Colon (tissue), 2 donors: Measurements from ENCODE around the gene SPON2.

Experiments used
- FAIRE-seq: peaks from 2 replicates; lab custom pipeline; 2012; peaks lifted over from hg19 to GRCh38; lab: Jason Lieb, UNC
- donor health status: control.
- donor health status: control.

The SPON2 gene

DNA sequence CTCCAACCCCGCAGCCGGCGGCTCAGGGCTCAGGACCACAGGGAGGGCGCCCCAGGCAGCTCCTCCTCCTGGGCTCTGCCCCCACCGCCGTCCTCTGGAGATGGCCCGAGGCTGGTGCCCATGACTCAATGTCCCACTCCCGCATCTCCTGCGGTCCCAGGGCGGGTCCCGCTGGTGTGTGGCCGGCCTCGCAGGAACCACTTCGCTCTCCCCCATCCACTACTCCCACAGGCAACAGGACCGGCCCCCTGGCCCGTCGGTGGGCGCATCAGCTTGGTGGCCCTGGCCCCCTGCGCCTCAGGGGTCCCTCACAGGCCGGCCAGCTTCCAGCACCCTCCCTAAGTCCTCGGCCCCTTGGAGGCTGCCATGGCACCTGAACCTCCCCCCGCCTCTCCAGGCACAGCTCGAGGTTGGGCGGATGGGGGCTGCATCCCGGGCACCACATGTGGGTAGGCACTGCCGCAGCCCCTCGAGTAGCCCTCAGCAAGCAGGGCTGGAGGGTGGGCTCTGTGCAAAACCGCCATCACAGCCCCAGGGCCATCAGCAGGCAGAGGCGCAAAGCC lies 22.8 kb upstream of the SPON2 start:
- no peak for FAIRE-seq

DNA sequence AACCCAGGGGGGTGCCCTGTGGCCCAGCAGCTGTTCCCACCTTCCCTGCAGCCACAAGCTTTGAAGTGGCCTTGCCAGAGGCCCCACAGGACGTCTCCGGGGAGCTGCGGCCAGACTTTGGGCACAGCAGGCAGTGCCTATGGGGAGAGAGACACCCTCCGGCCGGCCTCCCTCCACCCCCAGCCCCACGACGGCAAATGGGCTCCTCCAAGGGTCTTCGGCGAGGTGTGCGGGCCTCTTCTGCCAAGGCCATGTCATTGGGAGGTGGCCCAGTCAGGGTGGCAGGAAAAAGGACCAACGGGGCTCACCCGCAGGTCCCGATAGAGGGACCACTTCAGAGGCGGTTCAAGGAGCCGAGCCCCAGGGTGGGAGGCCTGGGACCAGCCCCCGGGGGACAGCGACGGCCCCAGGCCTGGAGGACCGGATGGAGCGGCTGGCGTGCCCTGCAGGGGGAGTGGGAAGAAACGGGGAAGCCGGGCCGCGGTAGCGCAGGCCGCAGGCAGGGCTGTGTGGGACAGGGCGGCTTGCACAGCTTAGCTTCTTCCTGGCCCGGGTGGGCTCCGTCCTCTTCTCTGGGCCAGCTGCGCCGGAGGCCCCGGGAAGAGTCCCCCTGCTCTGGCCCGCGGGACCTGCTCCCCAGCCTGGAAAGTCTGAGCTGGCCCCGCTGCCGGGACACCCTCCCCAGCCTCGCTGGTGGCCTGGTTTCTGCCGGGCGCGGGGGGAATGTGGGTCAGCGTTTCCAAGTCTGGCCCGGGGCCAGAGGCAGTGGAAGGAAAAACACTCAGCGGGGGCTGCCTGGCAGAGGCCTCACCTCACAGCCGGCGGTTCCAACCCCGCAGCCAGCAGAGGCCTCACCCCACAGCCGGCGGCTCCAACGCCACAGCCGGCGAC lies 21.9 kb upstream of the SPON2 start:
- FAIRE-seq, result no peak

DNA sequence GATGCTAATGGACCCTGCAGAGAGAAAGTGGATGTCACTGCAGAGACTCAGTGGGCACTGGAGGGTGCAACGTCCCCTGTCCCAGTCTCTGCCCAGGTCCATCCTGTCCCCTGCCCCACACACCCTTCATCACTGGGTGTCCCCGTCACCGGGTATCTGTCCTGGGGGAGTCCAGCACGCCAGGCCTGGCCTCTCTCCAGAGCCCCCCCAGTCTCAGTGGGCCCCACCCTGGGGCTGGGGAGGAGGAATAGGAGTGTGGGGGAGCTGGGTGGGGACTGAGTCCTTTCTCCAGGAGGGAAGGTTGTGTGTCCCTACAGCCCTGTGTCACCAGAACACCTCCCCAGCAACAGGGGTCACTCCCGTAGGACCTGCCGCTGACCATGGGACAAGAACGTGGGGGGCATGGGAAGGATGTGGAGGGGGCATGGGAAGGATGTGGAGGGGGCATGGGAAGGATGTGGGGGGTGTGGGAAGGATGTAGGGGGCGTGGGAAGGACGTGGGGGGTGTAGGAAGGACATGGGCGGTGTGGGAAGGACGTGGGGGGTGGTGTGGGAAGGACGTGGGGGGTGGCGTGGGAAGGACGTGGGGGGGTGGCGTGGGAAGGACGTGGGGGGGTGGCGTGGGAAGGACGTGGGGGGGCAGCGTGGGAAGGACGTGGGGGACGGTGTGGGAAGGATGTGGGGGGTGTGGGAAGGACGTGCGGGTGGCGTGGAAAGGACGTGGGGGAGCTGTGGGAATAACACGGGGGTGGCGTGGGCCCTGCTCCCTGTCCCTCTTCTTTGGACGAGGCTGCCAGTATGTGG lies 21.0 kb upstream of the SPON2 start:
- FAIRE-seq, result no peak

DNA sequence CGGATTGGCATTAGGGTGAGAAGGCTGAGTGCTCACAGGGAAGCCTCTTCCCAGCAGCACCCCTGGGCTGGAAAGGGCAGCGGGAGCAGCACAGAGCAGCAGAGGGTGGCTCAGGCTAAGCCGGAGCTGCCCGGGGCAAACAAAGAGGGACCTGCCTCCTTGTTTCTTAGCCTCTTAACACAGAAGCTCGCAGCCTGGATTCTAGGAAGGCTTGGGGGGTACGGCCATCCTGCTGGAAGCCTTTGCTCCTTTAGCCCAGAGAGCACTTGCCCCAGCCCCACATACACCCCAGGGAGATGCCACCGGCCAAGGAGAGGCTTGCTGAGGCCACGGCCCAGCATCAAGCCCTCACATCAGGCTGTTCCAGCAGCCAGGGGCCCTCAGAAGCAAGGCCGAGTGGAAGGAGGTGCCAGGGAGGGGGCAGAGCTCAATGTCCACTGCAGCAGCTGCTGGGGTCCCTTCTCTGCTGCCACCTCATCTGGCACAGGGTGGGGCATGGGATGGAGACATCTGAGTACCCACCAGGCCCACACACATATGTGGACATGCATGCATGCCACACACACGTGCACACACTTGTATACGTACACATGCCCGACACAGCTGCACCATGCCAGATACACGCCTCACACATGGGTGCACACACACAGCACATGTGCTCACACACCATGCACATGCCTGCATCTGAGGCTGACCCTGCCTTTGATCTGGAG lies 20.3 kb upstream of the SPON2 start:
- no peak for FAIRE-seq

DNA sequence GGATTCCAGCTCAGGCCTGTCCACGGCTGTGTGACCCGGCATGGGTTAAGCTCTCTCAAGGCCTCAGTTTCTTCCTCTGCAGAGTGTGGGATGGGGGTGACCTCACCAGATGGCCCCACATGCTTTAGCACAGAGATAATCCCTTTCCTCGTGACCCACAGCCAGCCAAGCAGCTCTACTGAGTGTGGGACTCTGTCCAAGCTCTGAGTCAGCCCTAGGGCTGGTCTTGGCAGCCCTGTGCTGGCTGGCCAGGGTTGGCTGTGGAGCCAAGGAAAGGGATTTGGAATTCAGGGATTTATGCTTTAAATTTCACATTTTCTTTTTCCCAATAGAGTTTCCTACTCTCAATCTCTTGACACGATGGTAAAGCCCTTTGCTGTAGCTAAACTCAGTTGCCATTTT lies 19.7 kb upstream of the SPON2 start:
- no peak for FAIRE-seq

DNA sequence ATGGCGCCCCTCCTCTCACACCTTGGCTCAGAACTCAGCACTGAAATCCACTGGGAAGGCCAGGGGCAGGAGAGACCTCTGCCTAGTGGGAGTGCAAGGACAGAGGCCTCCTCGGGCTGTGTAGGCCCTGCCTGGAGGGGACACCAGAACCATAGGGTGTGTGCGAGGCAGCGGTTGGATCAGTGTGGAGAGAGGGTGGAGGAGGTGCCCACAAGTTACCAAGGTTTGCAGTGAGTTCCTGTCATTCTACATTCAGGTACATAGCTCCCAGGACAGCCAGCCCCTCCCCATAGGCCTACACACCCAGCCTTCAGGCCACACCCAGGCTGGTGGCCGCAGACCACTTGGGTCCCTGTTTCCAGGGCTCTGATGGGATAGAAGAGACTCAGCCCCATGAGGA lies 19.2 kb upstream of the SPON2 start:
- no peak for FAIRE-seq

DNA sequence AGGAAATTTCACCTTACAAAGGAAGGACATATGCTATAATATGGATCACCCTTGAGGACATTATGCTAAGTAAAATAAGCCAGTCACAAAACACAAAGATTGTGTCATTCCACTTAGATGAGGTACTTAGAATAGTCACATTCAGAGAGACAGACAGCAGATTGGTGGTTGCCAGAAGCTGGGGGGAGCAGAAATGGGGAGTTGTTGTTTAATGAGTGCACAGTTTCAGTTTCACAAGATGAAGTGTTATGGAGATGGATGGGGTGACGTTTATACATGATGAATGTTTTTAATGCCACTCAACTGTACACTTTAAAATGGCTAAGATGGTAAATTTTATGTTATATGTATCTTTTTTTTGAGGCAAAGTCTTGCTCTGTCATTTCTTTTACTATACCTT lies 14.8 kb upstream of the SPON2 start:
- no peak for FAIRE-seq

DNA sequence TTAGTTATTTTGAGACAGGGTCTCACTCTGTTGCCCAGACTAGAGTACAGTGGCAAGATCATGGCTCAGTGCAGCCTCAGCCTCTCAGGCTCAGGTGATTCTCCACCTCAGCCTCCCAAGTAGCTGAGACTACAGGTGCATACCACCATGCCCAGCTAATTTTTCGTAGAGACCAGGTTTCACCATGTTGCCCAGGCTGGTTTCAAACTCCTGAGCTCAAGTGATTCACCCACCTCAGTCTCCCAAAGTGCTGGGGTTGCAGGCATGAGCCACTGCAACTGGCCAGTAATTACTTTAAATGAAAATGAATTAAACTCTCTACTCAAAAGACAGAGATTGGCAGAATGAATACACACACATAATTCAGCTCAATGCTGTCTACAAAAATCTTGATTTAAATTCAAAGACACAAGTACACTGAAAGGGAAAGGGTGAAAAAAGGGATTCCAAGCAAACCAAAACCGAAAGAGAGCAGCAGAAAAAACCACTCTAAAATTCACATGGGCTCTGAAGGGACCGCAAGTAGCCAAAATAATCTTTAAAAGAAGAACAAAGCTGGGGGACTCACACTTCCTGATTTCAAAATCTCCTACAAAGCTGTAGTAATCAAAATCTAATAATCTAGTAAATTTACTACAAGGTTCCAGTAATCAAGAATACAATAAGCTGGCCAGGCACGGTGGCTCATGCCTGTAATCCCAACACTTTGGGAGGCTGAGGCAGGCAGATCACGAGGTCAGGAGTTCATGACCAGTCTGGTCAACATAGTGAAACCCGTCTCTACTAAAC lies 11.8 kb upstream of the SPON2 start:
- FAIRE-seq, result no peak

DNA sequence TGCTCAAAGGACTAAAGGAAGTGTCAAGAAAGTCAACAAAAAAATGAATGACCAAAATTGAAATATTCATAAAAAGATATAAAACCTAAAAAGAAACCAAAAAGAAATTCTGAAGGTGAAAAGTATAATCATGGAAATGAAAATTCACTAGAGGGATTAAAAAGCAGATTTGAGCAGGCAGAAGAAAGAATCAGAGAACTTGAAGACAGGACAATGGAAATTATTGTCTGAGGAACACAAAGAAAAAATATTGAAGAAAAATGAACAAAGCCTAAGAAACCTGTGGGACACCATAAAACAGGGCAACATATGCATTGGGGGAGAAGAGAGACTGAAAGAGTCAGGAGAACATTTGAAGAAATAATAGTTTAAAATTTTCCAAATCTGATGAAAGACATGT lies 9.9 kb upstream of the SPON2 start:
- FAIRE-seq, result no peak

DNA sequence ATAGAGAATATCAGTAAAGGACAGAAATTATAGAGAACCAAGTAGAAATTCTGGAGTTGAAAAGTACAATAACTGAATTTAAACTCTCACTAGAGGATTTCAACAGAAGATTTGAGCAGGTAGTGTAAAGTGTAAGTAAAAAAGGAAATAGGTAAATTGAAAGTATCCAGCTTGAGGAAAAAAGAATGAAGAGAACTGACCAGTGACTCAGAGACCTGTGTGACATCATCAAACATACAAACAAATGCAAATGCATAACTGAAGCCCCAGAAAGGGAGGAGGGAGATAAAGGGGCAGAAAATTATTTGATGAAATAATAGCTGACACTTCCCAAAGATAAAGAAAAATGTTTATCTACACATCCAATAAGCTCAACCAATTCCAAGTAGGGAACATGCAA lies 8.3 kb upstream of the SPON2 start:
- no peak for FAIRE-seq

DNA sequence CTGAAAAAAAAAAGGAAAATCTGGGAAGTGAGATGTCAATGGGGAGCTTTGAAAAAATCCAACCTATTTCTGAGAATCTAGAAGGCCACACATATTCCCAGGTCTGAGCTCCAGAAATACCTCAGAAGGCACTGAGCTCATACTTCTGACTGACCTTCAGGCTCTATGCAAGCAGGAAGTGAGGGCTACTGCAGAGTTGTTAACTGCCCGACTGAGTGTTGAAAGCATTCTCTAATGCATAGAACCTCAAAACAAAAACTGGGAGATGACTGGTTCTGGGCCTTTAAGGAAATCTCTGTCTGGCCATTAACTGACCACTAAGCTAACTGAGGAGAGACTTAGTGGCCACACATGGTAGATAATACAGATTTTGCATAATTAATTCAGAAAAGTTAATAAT lies 7.6 kb upstream of the SPON2 start:
- no peak for FAIRE-seq

DNA sequence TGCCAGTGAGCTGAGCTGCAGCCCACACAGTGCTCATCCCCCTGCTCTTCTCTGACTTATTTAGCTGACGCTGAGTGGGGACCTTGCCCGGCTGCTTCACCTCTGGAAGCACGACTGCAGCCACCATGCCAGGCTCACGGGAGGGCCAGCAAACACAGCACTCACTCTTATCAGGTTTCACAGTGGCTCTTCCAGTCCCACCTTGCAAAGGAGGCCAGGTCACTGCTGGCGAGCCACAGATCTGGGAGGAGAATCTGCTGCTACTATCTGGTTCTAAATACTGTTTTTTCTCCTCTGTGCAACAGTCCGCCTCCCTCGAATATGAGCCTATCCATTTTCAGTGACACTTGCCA lies 6.7 kb upstream of the SPON2 start:
- no peak for FAIRE-seq

DNA sequence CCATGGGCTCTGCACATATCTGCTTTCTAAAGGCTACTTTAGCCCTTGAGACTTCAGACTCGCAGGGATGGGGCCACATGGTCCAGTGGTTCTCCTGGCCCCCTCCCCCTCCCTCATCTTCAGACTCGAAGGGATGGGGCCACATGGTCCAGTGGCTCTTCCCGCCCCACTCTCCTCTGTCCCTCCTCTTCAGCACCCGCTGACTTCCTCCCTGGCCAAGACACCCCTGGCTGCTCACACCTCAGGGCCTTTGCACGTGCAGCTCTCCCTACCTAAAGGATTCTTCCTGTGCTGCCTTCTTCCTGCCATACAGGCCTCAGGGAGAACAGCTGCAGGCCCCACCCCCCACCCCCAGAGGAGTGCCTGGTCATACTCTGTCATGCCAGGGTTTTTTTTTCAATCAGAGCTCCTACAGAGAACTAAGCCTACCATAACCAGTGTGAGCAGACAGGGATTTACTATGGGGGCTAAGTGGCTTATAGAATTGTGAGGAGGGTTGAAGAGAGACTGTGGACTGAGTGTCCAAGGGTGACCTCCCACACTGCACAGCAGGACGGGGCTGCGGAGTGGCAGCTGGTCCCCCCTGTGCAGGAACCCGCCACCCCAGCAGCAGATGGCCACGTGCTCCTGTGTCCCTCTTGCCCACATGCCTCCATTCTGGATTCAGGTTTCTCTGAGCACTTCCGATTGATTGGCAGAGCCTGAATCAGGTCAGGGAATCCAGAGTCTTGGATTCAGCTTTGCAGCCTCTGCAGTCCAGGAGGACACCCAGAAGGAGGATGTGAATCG lies 6.1 kb upstream of the SPON2 start:
- no peak for FAIRE-seq

DNA sequence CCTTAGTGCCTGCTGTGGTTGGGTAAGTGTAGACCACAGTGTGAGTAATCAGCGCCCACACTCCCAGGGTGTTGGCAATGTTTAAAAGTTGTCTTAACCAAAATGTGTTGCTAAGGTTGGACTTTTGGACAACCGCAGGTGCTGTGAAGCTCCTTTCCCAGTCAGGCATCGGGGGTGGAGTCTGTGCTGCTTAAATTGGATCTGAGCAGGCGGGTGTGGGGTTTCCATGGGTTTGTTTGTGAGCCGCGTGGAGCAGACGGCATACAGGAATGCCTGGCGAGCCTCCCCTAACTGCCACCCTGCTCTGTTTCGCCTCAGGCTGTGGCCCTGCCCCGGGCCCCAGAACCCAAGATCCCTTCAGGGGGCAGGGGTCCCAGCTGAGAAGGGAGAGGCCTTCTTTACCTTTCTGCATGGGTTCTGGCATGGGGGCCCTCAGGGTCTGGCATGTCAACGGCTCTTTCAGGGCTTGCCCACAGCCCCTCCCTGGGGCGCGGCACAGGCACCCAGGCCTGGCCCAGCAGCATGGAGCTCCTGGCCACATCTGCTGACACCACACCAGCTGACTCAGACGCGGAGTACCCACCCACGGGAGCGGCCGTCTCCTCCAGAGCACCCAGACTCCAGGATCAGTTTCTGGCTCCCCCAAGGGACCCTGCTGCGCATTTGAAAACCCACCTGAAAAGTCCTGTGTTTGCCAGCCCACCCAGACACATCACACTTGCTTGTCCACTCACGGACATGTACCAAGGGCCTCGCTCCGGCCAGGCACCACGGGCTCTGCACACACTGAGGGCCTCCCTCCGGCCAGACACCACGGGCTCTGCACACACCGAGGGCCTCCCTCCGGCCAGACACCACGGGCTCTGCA lies 5.1 kb upstream of the SPON2 start:
- no peak for FAIRE-seq

DNA sequence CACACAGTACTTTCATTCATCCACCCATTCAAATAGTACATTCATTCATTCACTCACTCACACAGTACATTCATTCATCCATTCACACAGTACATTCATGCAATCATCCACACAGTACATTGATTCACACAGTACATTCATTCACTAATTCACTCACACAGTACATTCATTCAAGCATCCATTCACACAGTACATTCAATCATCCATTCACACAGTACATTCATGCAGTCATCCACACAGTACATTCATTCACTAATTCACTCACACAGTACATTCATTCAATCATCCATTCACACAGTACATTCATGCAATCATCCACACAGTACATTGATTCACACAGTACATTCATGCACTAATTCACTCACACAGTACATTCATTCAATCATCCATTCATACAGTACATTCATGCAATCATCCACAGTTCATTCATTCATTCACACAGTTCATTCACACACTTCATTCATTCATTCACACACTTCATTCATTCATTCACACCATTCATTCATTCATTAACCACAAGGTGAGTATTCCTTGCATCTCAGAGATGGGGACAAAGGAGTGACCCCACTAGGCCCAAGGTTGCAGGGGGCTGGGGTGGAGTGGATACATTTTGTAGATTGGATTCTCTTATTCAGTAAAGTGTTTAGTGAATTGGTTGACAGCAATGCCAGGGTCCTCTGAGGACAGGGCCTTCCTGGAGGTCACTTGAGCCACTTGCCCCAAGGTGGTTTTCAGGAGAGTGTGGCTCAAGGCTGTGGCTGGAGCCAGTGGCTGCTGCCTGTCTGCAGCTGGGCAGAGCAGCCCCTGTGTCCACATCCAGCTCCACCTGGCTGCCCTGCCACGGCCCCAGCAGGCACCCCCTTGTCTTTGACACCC lies 4.3 kb upstream of the SPON2 start:
- no peak for FAIRE-seq

DNA sequence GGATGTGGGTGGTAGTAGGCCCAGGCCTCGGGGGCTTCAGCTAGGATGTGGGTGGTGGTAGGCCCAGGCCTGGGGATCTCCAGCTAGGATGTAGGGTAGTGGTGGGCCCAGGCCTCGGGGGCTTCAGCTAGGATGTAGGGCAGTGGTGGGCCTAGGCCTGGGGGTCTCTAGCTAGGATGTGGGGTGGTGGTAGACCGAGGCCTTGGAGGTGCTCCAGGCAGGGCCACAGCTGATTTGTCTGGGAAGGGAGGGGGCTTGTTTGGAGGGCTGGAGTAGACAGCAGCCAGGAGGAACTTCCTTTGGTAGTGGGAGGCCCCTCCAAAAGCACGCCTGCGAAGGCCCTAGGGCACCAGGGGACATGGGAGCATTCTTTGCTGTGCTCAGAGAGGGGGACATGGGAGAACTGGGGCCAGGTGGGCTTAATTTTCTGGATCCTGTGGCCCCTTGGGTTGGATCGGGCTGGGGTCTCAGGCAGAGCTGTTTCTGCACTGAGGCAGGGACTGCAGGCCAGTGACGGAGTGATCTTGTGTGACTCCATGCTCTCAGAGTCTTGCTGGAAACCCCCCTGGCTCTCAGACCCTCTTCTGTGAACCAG lies 3.3 kb upstream of the SPON2 start:
- FAIRE-seq, result no peak

DNA sequence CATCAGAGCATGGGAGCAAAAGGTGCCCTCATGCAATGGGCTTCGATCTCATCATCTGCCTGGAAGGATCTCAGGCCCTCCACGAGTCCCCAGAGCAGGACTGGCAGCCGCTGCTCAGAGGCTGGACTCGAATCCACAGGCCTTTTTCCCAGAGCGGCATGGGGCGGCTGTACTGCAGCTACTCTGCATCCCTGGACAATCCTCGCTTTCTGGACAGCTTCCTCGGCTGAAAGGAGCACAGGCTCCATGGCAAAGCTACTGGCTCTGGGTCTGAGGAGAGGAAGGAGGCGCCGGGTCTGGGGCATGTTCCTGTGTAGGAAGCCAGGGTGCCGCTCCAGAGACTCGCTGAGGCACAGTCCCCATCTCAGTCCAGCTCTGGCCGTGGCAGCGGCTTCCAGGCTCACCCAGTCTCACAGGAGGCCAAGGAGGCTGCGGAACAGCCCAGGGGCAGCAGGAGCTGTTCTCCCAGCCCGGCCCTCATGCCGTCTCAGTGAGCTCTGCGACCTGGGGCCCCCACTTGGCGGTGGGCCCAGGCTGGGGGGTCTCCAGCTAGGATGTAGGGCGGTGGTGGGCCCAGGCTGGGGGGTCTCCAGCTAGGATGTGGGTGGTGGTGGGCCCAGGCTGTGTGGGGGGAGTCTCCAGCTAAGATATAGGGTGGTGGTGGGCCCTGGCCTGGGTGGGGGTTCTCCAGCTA lies 2.7 kb upstream of the SPON2 start:
- no peak for FAIRE-seq
